ENCODE measurements around the gene SSH2.

SSH2 gene

DNA sequence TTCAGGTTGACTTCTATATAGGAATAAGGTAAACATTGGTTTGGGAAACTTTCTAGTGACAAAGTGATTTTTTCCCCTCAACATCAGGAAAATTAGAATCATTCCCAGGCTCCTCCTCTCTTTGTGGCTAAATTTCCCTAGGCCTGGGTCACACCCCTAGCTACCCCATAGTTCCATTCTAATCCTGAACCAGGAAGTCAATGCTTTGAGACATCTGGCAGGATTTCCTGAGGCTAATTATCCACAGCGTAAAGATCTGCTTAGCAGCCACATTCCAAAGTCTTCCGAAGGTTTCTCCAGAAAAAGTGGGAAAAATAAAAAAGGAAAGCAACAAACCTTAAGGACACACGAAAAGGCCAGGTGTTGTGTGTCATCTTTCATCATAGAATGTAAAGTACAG lies 247.0 kb downstream of the SSH2 start:
- TF ChIP-seq, protein P1, sequence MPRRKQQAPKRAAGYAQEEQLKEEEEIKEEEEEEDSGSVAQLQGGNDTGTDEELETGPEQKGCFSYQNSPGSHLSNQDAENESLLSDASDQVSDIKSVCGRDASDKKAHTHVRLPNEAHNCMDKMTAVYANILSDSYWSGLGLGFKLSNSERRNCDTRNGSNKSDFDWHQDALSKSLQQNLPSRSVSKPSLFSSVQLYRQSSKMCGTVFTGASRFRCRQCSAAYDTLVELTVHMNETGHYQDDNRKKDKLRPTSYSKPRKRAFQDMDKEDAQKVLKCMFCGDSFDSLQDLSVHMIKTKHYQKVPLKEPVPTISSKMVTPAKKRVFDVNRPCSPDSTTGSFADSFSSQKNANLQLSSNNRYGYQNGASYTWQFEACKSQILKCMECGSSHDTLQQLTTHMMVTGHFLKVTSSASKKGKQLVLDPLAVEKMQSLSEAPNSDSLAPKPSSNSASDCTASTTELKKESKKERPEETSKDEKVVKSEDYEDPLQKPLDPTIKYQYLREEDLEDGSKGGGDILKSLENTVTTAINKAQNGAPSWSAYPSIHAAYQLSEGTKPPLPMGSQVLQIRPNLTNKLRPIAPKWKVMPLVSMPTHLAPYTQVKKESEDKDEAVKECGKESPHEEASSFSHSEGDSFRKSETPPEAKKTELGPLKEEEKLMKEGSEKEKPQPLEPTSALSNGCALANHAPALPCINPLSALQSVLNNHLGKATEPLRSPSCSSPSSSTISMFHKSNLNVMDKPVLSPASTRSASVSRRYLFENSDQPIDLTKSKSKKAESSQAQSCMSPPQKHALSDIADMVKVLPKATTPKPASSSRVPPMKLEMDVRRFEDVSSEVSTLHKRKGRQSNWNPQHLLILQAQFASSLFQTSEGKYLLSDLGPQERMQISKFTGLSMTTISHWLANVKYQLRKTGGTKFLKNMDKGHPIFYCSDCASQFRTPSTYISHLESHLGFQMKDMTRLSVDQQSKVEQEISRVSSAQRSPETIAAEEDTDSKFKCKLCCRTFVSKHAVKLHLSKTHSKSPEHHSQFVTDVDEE (CRISPR knock-in tag; IDR thresholded peaks at IDR 0.05): no peak
- TF ChIP-seq BACH2 (CRISPR knock-in tag; IDR thresholded peaks at IDR 0.05; ENCODE audit: borderline replicate concordance) (no peak), TOX (CRISPR knock-in tag; IDR thresholded peaks at IDR 0.05; ENCODE audit: borderline replicate concordance) (no peak), ZFP3 (CRISPR knock-in tag; IDR thresholded peaks at IDR 0.05) (no peak), SNAI2 (CRISPR knock-in tag; IDR thresholded peaks at IDR 0.05) (no peak), ZC3H10 (CRISPR knock-in tag; IDR thresholded peaks at IDR 0.05) (no peak), ZNF70 (CRISPR knock-in tag; IDR thresholded peaks at IDR 0.05) (no peak), ESRRG (CRISPR knock-in tag; IDR thresholded peaks at IDR 0.05) (no peak), TCF4 (CRISPR knock-in tag; IDR thresholded peaks at IDR 0.05; ENCODE audit: borderline replicate concordance) (no peak), RARB (CRISPR knock-in tag; IDR thresholded peaks at IDR 0.05) (no peak), GLIS3 (CRISPR knock-in tag; IDR thresholded peaks at IDR 0.05) (no peak)
- TF ChIP-seq, protein P2, sequence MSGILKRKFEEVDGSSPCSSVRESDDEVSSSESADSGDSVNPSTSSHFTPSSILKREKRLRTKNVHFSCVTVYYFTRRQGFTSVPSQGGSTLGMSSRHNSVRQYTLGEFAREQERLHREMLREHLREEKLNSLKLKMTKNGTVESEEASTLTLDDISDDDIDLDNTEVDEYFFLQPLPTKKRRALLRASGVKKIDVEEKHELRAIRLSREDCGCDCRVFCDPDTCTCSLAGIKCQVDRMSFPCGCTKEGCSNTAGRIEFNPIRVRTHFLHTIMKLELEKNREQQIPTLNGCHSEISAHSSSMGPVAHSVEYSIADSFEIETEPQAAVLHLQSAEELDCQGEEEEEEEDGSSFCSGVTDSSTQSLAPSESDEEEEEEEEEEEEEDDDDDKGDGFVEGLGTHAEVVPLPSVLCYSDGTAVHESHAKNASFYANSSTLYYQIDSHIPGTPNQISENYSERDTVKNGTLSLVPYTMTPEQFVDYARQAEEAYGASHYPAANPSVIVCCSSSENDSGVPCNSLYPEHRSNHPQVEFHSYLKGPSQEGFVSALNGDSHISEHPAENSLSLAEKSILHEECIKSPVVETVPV (CRISPR knock-in tag; IDR thresholded peaks at IDR 0.05): no peak
- TF ChIP-seq, protein P3, sequence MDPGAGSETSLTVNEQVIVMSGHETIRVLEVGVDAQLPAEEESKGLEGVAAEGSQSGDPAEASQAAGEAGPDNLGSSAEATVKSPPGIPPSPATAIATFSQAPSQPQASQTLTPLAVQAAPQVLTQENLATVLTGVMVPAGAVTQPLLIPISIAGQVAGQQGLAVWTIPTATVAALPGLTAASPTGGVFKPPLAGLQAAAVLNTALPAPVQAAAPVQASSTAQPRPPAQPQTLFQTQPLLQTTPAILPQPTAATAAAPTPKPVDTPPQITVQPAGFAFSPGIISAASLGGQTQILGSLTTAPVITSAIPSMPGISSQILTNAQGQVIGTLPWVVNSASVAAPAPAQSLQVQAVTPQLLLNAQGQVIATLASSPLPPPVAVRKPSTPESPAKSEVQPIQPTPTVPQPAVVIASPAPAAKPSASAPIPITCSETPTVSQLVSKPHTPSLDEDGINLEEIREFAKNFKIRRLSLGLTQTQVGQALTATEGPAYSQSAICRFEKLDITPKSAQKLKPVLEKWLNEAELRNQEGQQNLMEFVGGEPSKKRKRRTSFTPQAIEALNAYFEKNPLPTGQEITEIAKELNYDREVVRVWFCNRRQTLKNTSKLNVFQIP (CRISPR knock-in tag; IDR thresholded peaks at IDR 0.05; ENCODE audit: borderline replicate concordance, low read depth): no peak
- TF ChIP-seq, protein P4, sequence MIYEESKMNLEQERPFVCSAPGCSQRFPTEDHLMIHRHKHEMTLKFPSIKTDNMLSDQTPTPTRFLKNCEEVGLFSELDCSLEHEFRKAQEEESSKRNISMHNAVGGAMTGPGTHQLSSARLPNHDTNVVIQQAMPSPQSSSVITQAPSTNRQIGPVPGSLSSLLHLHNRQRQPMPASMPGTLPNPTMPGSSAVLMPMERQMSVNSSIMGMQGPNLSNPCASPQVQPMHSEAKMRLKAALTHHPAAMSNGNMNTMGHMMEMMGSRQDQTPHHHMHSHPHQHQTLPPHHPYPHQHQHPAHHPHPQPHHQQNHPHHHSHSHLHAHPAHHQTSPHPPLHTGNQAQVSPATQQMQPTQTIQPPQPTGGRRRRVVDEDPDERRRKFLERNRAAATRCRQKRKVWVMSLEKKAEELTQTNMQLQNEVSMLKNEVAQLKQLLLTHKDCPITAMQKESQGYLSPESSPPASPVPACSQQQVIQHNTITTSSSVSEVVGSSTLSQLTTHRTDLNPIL (CRISPR knock-in tag; IDR thresholded peaks at IDR 0.05; ENCODE audit: low read depth): no peak
- 0 out of 3 replicates have a peak, but pooled peaks have one; percentile 20 for ATAC-seq

DNA sequence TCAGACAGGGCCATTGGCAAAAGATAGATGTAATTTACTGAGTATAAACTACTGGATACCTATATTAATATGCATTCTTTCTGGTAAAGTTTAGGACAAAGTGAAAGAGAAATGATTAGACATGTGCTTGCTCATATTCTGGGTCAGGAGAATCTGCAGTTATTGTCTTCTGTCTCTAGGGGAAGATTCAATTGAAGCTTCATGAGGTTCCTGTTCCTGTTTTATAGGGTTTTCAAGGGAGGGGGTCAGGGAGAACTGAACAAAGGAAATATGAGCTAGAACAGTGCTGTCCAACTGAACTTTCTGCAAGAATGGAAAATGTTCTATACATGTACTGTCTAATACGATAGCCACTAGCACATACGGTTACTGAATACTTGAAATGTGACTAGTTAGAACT lies 248.0 kb downstream of the SSH2 start:
- ATAC-seq: peak; percentile 44
- no peak for TF ChIP-seq TOX (CRISPR knock-in tag; IDR thresholded peaks at IDR 0.05; ENCODE audit: borderline replicate concordance)
- no peak for TF ChIP-seq PPARA (CRISPR knock-in tag; IDR thresholded peaks at IDR 0.05; ENCODE audit: borderline replicate concordance)
- TF ChIP-seq ZNF565 (CRISPR knock-in tag; conservative IDR thresholded peaks at IDR 0.05; ENCODE audit: low read depth): no peak
- no peak for TF ChIP-seq ESRRG (CRISPR knock-in tag; IDR thresholded peaks at IDR 0.05)
- no peak for TF ChIP-seq ZNF8 (CRISPR knock-in tag; IDR thresholded peaks at IDR 0.05)

DNA sequence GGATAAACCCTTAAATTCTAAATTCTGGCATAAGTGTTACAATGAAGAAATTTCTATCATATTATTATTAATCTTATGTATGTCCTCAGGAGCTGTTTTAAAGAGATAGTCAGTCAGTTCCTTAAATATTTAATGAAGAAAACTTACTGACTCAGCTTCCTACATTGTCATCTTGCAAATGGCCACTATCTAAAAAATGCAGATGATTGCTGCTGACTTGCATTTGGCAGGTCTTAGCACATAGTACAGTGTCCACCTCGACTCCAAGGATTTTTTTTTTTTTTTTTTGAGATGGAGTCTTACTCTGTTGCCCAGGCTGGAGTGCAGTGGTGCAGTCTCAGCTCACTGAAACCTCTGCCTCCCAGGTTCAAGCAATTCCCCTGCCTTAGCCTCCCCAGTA lies 252.2 kb downstream of the SSH2 start:
- ATAC-seq: no peak
- TF ChIP-seq, protein P3 (CRISPR knock-in tag; IDR thresholded peaks at IDR 0.05; ENCODE audit: borderline replicate concordance, low read depth): no peak

DNA sequence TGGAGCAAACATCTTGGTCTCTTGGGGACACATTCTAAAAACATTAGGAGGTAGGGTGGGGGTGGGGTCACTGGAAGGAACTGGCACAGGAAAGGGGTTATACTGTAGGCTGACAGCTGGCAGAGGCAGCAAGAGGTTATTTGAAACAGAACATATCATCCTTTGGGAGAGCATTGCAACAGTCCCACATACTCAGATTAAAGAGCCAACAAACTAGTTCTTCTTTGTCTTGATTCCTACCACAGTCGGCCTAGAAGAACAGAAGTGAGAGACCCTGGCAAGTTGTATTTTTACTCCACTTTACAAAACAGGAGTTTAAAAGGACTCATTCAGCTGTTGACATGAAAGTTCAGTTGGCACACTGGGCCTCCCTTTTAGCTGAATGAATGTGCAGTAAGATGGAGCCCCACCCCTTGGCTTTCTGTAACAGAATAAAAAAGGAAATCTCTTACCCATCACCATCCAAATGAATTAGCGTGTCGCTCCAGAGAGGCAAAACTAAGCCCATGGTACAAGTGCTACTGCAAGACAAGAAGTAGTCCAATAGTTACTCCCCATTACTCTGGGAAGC lies 252.7 kb downstream of the SSH2 start:
- ATAC-seq: no peak
- TF ChIP-seq GLIS3 (CRISPR knock-in tag; IDR thresholded peaks at IDR 0.05) (no peak), ZNF8 (CRISPR knock-in tag; IDR thresholded peaks at IDR 0.05) (no peak), CSDC2 (CRISPR knock-in tag; IDR thresholded peaks at IDR 0.05) (no peak), RARB (CRISPR knock-in tag; IDR thresholded peaks at IDR 0.05) (no peak), TCF4 (CRISPR knock-in tag; IDR thresholded peaks at IDR 0.05; ENCODE audit: borderline replicate concordance) (no peak), ZNF70 (CRISPR knock-in tag; IDR thresholded peaks at IDR 0.05) (no peak), PPARA (CRISPR knock-in tag; IDR thresholded peaks at IDR 0.05; ENCODE audit: borderline replicate concordance) (no peak), SNAI2 (CRISPR knock-in tag; IDR thresholded peaks at IDR 0.05) (no peak), TOX (CRISPR knock-in tag; IDR thresholded peaks at IDR 0.05; ENCODE audit: borderline replicate concordance) (no peak), ZFP3 (CRISPR knock-in tag; IDR thresholded peaks at IDR 0.05) (no peak), ZFP30 (CRISPR knock-in tag; IDR thresholded peaks at IDR 0.05) (no peak), ISL1 (CRISPR knock-in tag; IDR thresholded peaks at IDR 0.05) (no peak), ZNF565 (CRISPR knock-in tag; conservative IDR thresholded peaks at IDR 0.05; ENCODE audit: low read depth) (no peak)
- TF ChIP-seq, protein P3 (CRISPR knock-in tag; IDR thresholded peaks at IDR 0.05; ENCODE audit: borderline replicate concordance, low read depth): no peak
- TF ChIP-seq, protein P4 (CRISPR knock-in tag; IDR thresholded peaks at IDR 0.05; ENCODE audit: low read depth): no peak
- TF ChIP-seq, protein P2 (CRISPR knock-in tag; IDR thresholded peaks at IDR 0.05): no peak
